Kidney (tissue), 14 donors: ENCODE results near the gene BRD7. TPM values are rescaled to one million over a fixed set of nuclear protein-coding genes. Genes with fewer than 3 reads are reported as not detected.
A peak's percentile ranks its signal among the peaks of the same experiment; 100 is the strongest.

Experiments
- DNase-seq, 5 donors: peaks; one replicate each; pipeline ENCODE4 v3.0.0-alpha.2; 2013 to 2020
- FAIRE-seq: peaks from 2 replicates; lab custom pipeline; 2012; peaks lifted over from hg19 to GRCh38; lab: Jason Lieb, UNC
- H3K27ac ChIP-seq, 2 donors: one replicate each; pipeline ENCODE4 v1.7.0; 2013; ENCODE audit warnings: low read depth in 2 of 2, low read length in 2 of 2, inconsistent platforms in 1 of 2
- H3K27me3 ChIP-seq: one replicate; pipeline ENCODE4 v1.7.1; 2013; ENCODE audit warnings: low read length, inconsistent platforms; ENCODE audit not compliant: control insufficient read depth, insufficient read depth
- H3K36me3 ChIP-seq, 3 donors: one replicate each; pipeline versions ENCODE4 v1.7.0 to v1.7.1; 2013; ENCODE audit warnings: low read length in 3 of 3, control low read depth in 1 of 3, inconsistent platforms in 1 of 3; ENCODE audit not compliant: insufficient read depth in 3 of 3, control insufficient read depth in 2 of 3
- H3K4me1 ChIP-seq, 3 donors: one replicate each; pipeline versions ENCODE4 v1.7.0 to v1.7.1; 2013; ENCODE audit warnings: low read length in 3 of 3, inconsistent platforms in 1 of 3, low read depth in 1 of 3; ENCODE audit not compliant: control insufficient read depth in 2 of 3, insufficient read depth in 2 of 3
- H3K4me3 ChIP-seq, 3 donors: one replicate each; pipeline versions ENCODE4 v1.7.0 to v1.8.1; 2013; ENCODE audit warnings: low read length in 3 of 3, control low read depth in 1 of 3, inconsistent platforms in 1 of 3
- H3K9ac ChIP-seq, 3 donors: one replicate each; pipeline versions ENCODE4 v1.7.0 to v1.7.1; 2013; ENCODE audit warnings: low read length in 3 of 3, control low read depth in 1 of 3, inconsistent platforms in 1 of 3
- H3K9me3 ChIP-seq, 3 donors: one replicate each; pipeline versions ENCODE4 v1.7.0 to v1.7.1; 2013; ENCODE audit warnings: low read length in 3 of 3, control low read depth in 1 of 3, inconsistent platforms in 1 of 3; ENCODE audit not compliant: control insufficient read depth in 2 of 3, insufficient read depth in 1 of 3
- intact Hi-C: fragments of 100-400 bp; cut with DNase I; formaldehyde crosslinking; loops from one replicate; pipeline ENCODE4 v1.11.1; 2022
- polyA plus RNA-seq: library from polyadenylated mRNA; stranded (reverse); fragments of 350-450 nt; fragmentation: Illumina TruSeq; extraction: RNeasy Lipid Tissue Mini Kit (QIAGEN cat#74804); gene quantifications from one replicate; pipeline ENCODE4 v1.2.3, GENCODE V29; 2014; ENCODE audit warnings: low read depth, low replicate concordance; ENCODE audit not compliant: insufficient read depth
- total RNA-seq: library from RNA; stranded (reverse); fragmentation: NEBNext Ultra II Directional; extraction: Animal tissue kit (Norgen Biotek cat#: 25700); gene quantifications from one replicate; pipeline ENCODE4 v1.2.1, GENCODE V29; 2021
- TF ChIP-seq, protein P1 (sequence below): IDR thresholded peaks from 3 replicates; pipeline ENCODE4 v1.5.1; 2012; ENCODE audit warnings: mild to moderate bottlenecking, moderate library complexity, borderline replicate concordance; ENCODE audit not compliant: insufficient read depth; ENCODE audit errors: extremely low read depth
- donor health status: control.
- donor health status: control.
- donor health status: control.
- donor health status: control.
- donor health status: control.
- donor health status: DM: yes; HTN: yes; CAD: no.
- donor health status: Normal renal cell carcinoma (clear cell type).

Gene BRD7
- total and polyA plus RNA-seq, 2 donors from 2014 or later = 44.1 to 68.0 TPM

- FAIRE-seq = no peak
- peak in 1 of 5 donors; percentile 62 for DNase-seq
Observed at GRCh38 chr16:50372611-50373344, 4.0 kb upstream of the BRD7 start.

GRCh38 chr16:50371936-50372595 lies 3.3 kb upstream of the BRD7 start:
- intact Hi-C loops = no loop called here
- Histone ChIP-seq H3K4me1 (peaks cover 0 to 7% (median 0%) of the 10 kb centered on the region in 3 donors), H3K9ac (no peak overlapping the region), H3K27me3 (no peaks in the 10 kb centered on the region), H3K36me3 (no peaks in the 10 kb centered on the region), H3K9me3 (no peaks in the 10 kb centered on the region), H3K27ac (no peak overlapping the region), H3K4me3 (no peak overlapping the region)
- DNase-seq = peak in 4 of 5 donors; percentile 66 to 75 (median 69)
- FAIRE-seq = no peak
- TF ChIP-seq, protein P1, sequence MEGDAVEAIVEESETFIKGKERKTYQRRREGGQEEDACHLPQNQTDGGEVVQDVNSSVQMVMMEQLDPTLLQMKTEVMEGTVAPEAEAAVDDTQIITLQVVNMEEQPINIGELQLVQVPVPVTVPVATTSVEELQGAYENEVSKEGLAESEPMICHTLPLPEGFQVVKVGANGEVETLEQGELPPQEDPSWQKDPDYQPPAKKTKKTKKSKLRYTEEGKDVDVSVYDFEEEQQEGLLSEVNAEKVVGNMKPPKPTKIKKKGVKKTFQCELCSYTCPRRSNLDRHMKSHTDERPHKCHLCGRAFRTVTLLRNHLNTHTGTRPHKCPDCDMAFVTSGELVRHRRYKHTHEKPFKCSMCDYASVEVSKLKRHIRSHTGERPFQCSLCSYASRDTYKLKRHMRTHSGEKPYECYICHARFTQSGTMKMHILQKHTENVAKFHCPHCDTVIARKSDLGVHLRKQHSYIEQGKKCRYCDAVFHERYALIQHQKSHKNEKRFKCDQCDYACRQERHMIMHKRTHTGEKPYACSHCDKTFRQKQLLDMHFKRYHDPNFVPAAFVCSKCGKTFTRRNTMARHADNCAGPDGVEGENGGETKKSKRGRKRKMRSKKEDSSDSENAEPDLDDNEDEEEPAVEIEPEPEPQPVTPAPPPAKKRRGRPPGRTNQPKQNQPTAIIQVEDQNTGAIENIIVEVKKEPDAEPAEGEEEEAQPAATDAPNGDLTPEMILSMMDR = no peak

More at GRCh38 chr16:50372611-50373344, 4.0 kb upstream of the BRD7 start:
- no peak overlapping the region for H3K27ac ChIP-seq
- H3K4me3 ChIP-seq = no peak overlapping the region
- no peak overlapping the region for H3K9ac ChIP-seq
- TF ChIP-seq, protein P1 = no peak
- intact Hi-C loops = no loop called here
- H3K9me3 ChIP-seq = no peaks in the 10 kb centered on the region
- H3K4me1 ChIP-seq = peaks cover 0 to 5% (median 0%) of the 10 kb centered on the region in 3 donors
- H3K27me3 ChIP-seq = no peaks in the 10 kb centered on the region
- no peaks in the 10 kb centered on the region for H3K36me3 ChIP-seq

GRCh38 chr16:50371036-50371716 lies 2.4 kb upstream of the BRD7 start:
- Histone ChIP-seq H3K9me3 (no peaks in the 10 kb centered on the region), H3K9ac (no peak overlapping the region), H3K27ac (no peak overlapping the region), H3K36me3 (no peaks in the 10 kb centered on the region), H3K27me3 (no peaks in the 10 kb centered on the region), H3K4me3 (no peak overlapping the region), H3K4me1 (peaks cover 0 to 7% (median 0%) of the 10 kb centered on the region in 3 donors)
- DNase-seq (no peak), FAIRE-seq (no peak)
- TF ChIP-seq, protein P1 = no peak
- intact Hi-C loops = no loop called here
